Activated CD4-positive, alpha-beta T cell treated with anti-CD3 and anti-CD28 coated beads, Interleukin-10, Interleukin-2, amounts not matched to agents 100 ng/mL and 50 ng/mL, durations not matched to agents 16 hours and 8 hours (primary cell): ENCODE measurements around the gene ARMC10.
"Not testable (repeated sequence)": the region's sequence is repeated elsewhere in the genome, so short reads cannot be mapped to it uniquely, and the experiment has no call there.

Source experiments
- DNase-seq: peaks from one replicate; pipeline ENCODE4 v3.0.0-alpha.2; 2020

ARMC10 gene

GRCh38 chr7:103074519-103075336 lies at the start of gene ARMC10, which contains the start of gene FBXL13:
ARMC10 (plus strand) TSS chr7:103075140; CDS start chr7:103075273, 133 bp downstream.
FBXL13 (minus strand) TSS chr7:103074796.
- peak; percentile 91 for DNase-seq

- DNase-seq: no peak
Measured at GRCh38 chr7:103025341-103025740, 49.6 kb upstream of the ARMC10 start.

- no peak for DNase-seq
Measured at GRCh38 chr7:103031024-103031423, 43.9 kb upstream of the ARMC10 start.

- no peak for DNase-seq
Measured at GRCh38 chr7:103031781-103032180, 43.2 kb upstream of the ARMC10 start.

GRCh38 chr7:103034318-103034717 lies 40.6 kb upstream of the ARMC10 start:
- DNase-seq: not testable (repeated sequence)

- DNase-seq: no peak
Measured at GRCh38 chr7:103037476-103037822, 37.5 kb upstream of the ARMC10 start.

- DNase-seq: not testable (repeated sequence)
Measured at GRCh38 chr7:103037823-103038739, 36.9 kb upstream of the ARMC10 start.

GRCh38 chr7:103041815-103042214 lies 33.1 kb upstream of the ARMC10 start:
- DNase-seq: not testable (repeated sequence)

GRCh38 chr7:103048833-103049232 lies 26.1 kb upstream of the ARMC10 start:
- DNase-seq: no peak

- no peak for DNase-seq
Measured at GRCh38 chr7:103051519-103051918, 23.4 kb upstream of the ARMC10 start.

GRCh38 chr7:103056006-103056405 lies 18.9 kb upstream of the ARMC10 start:
- not testable (repeated sequence) for DNase-seq

GRCh38 chr7:103058122-103058521 lies 16.8 kb upstream of the ARMC10 start:
- no peak for DNase-seq

GRCh38 chr7:103059471-103059870 lies 15.5 kb upstream of the ARMC10 start:
- DNase-seq: no peak

- DNase-seq: no peak
Measured at GRCh38 chr7:103063895-103064294, 11.0 kb upstream of the ARMC10 start.

GRCh38 chr7:103065667-103066066 lies 9.3 kb upstream of the ARMC10 start:
- peak; percentile 53 for DNase-seq

GRCh38 chr7:103068414-103069403 lies 6.2 kb upstream of the ARMC10 start:
- DNase-seq: no peak

GRCh38 chr7:103071000-103071399 lies 3.9 kb upstream of the ARMC10 start:
- no peak for DNase-seq

GRCh38 chr7:103073989-103074518 lies 886 bp upstream of the ARMC10 start:
- DNase-seq: no peak

GRCh38 chr7:103075337-103075918 lies 488 bp downstream of the ARMC10 start:
- DNase-seq: peak; percentile 66

GRCh38 chr7:103076764-103077163 lies 1.8 kb downstream of the ARMC10 start:
- DNase-seq: no peak

- DNase-seq: no peak
Measured at GRCh38 chr7:103077318-103077717, 2.4 kb downstream of the ARMC10 start.

GRCh38 chr7:103078226-103078625 lies 3.3 kb downstream of the ARMC10 start:
- DNase-seq: not testable (repeated sequence)
